Astrocyte (in vitro differentiated cells and primary cell): ENCODE results near the gene FAM200A. TPM values are rescaled to one million over a fixed set of nuclear protein-coding genes. Genes with fewer than 3 reads are reported as not detected.
A peak's percentile ranks its signal among the peaks of the same experiment; 100 is the strongest.

Source experiments
- DNase-seq: peaks from one replicate; pipeline ENCODE4 v3.0.0-alpha.2; 2010; ENCODE audit warnings: low read depth
- FAIRE-seq: peaks from 2 replicates; lab custom pipeline; 2011; peaks lifted over from hg19 to GRCh38; lab: Jason Lieb, UNC
- H2AFZ ChIP-seq: 2 replicates; pipeline ENCODE4 v1.6.0; 2012; ENCODE audit warnings: low read depth, low read length, inconsistent platforms
- H3K27ac ChIP-seq: 2 replicates; pipeline ENCODE4 v1.5.1; 2011; ENCODE audit warnings: low read depth, low read length, inconsistent platforms
- H3K27me3 ChIP-seq: 2 replicates; pipeline ENCODE4 v1.6.0; 2011; ENCODE audit warnings: low read length, inconsistent platforms; ENCODE audit not compliant: insufficient read depth
- H3K36me3 ChIP-seq: 2 replicates; pipeline ENCODE4 v1.5.1; 2011; ENCODE audit warnings: low read length, inconsistent platforms; ENCODE audit not compliant: insufficient read depth
- H3K4me1 ChIP-seq: 2 replicates; pipeline ENCODE4 v1.5.1; 2011; ENCODE audit warnings: low read length, inconsistent platforms; ENCODE audit not compliant: insufficient read depth
- H3K4me2 ChIP-seq: 2 replicates; pipeline ENCODE4 v1.6.0; 2012; ENCODE audit warnings: low read length, inconsistent platforms
- H3K4me3 ChIP-seq: 2 replicates; pipeline ENCODE4 v1.5.1; 2011; ENCODE audit warnings: low read depth, mild to moderate bottlenecking, low read length, inconsistent platforms; ENCODE audit not compliant: insufficient read depth
- H3K79me2 ChIP-seq: 2 replicates; pipeline ENCODE4 v1.6.0; 2012; ENCODE audit warnings: mild to moderate bottlenecking, low read length, inconsistent platforms; ENCODE audit not compliant: insufficient read depth
- H3K9ac ChIP-seq: 2 replicates; pipeline ENCODE4 v1.6.0; 2012; ENCODE audit warnings: mild to moderate bottlenecking, low read length, inconsistent platforms
- H3K9me3 ChIP-seq: 2 replicates; pipeline ENCODE4 v1.5.1; 2012; ENCODE audit warnings: low read depth, mild to moderate bottlenecking, low read length, inconsistent platforms; ENCODE audit not compliant: insufficient read depth
- H4K20me1 ChIP-seq: 2 replicates; pipeline ENCODE4 v1.6.0; 2012; ENCODE audit warnings: low read length, inconsistent platforms; ENCODE audit not compliant: insufficient read depth
- H3K27ac Mint-ChIP-seq: one replicate; pipeline ENCODE4 v1.8.0; 2021; ENCODE audit warnings: mild to moderate bottlenecking, mixed read lengths; ENCODE audit not compliant: unreplicated experiment
- H3K27me3 Mint-ChIP-seq: one replicate; pipeline ENCODE4 v1.8.0; 2021; ENCODE audit warnings: low read depth, mixed read lengths; ENCODE audit not compliant: unreplicated experiment
- H3K36me3 Mint-ChIP-seq: one replicate; pipeline ENCODE4 v1.8.0; 2021; ENCODE audit warnings: low read depth, mixed read lengths; ENCODE audit not compliant: unreplicated experiment
- H3K4me1 Mint-ChIP-seq: one replicate; pipeline ENCODE4 v1.8.0; 2021; ENCODE audit warnings: low read depth, mixed read lengths; ENCODE audit not compliant: unreplicated experiment
- H3K4me3 Mint-ChIP-seq: one replicate; pipeline ENCODE4 v1.8.0; 2021; ENCODE audit warnings: mild to moderate bottlenecking, moderate library complexity, mixed read lengths; ENCODE audit not compliant: unreplicated experiment
- H3K9me3 Mint-ChIP-seq: one replicate; pipeline ENCODE4 v1.8.0; 2021; ENCODE audit warnings: mild to moderate bottlenecking, mixed read lengths; ENCODE audit not compliant: unreplicated experiment
- EZH2 ChIP-seq: IDR thresholded peaks from 2 replicates; pipeline ENCODE4 v1.6.1; 2012; ENCODE audit warnings: mild to moderate bottlenecking, low read length, inconsistent platforms; ENCODE audit not compliant: insufficient read depth
- total RNA-seq: library from RNA; stranded (reverse); gene quantifications from 2 replicates; pipeline ENCODE4 v1.2.1, GENCODE V29; 2021
- TF ChIP-seq, protein P1 (sequence below): IDR thresholded peaks from 2 replicates; pipeline ENCODE4 v1.5.1; 2011; ENCODE audit warnings: low read depth, mild to moderate bottlenecking, inconsistent platforms, low read length, moderate library complexity; ENCODE audit not compliant: insufficient read depth

FAM200A gene
- total RNA-seq, 1 donor from 2014 or later, result 4.7 TPM

DNA sequence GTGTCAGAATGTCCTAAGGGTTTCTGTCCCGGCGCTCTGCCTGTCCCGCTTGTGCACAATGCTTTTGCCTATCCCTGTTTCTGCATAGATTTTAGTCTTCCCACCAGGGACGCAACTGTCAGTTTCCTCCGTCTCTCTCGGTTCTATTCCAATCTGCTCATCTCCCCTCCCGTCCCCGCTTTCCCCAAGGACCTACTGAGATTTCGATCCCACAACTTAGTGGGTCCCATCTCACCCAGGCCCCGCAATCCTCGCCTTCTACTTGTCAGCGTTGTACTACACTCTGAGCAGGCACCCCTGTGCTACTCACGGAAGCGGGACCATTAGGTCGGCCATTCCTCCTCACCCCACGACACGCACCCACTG is 6.0 kb upstream of the FAM200A start:
- no peak for DNase-seq
- peak overlapping the region; percentile 100 for H3K9ac ChIP-seq
- peaks cover 22% of the 10 kb centered on the region for H3K36me3 ChIP-seq
- peaks cover 13% of the 10 kb centered on the region for H4K20me1 ChIP-seq
- H3K27me3 Mint-ChIP-seq, result no peaks in the 10 kb centered on the region
- H3K4me2 ChIP-seq, result peak overlapping the region; percentile 95
- peaks cover 58% of the 10 kb centered on the region for H3K79me2 ChIP-seq
- H3K4me3 ChIP-seq, result peak overlapping the region; percentile 91
- TF ChIP-seq, protein P1, sequence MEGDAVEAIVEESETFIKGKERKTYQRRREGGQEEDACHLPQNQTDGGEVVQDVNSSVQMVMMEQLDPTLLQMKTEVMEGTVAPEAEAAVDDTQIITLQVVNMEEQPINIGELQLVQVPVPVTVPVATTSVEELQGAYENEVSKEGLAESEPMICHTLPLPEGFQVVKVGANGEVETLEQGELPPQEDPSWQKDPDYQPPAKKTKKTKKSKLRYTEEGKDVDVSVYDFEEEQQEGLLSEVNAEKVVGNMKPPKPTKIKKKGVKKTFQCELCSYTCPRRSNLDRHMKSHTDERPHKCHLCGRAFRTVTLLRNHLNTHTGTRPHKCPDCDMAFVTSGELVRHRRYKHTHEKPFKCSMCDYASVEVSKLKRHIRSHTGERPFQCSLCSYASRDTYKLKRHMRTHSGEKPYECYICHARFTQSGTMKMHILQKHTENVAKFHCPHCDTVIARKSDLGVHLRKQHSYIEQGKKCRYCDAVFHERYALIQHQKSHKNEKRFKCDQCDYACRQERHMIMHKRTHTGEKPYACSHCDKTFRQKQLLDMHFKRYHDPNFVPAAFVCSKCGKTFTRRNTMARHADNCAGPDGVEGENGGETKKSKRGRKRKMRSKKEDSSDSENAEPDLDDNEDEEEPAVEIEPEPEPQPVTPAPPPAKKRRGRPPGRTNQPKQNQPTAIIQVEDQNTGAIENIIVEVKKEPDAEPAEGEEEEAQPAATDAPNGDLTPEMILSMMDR, result no peak
- TF ChIP-seq EZH2, result no peak
- FAIRE-seq, result no peak
- H2AFZ ChIP-seq, result peak overlapping the region; percentile 98
- H3K36me3 Mint-ChIP-seq, result peaks cover 24% of the 10 kb centered on the region
- peaks cover 29% of the 10 kb centered on the region for H3K4me1 Mint-ChIP-seq
- no peaks in the 10 kb centered on the region for H3K9me3 Mint-ChIP-seq
- no peaks in the 10 kb centered on the region for H3K27me3 ChIP-seq
- H3K4me1 ChIP-seq, result peaks cover 34% of the 10 kb centered on the region
- H3K9me3 ChIP-seq, result no peaks in the 10 kb centered on the region
- peak overlapping the region; percentile 100 for H3K4me3 Mint-ChIP-seq
- H3K27ac Mint-ChIP-seq, result peak overlapping the region; percentile 88
- peak overlapping the region; percentile 98 for H3K27ac ChIP-seq

DNA sequence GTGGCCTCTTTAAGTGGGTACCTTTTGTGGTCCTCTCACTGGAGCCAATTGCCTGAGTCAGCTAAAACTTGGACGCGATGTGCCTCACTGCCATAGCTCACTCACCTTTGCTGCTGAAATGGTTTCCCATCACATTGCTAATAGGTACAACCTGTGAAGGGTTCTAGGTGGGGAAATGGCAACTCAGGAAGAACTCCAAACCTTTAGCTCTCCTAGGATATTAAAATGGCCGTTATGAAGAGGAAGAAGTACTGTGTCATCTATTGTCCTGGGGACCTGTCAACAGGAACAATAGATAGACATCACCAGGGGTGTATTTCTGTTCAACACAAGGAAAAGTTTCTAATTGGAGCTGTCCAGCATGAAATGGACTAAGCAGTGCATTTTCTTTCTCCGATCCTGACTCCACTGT is 5.3 kb upstream of the FAM200A start:
- peaks cover 20% of the 10 kb centered on the region for H3K36me3 Mint-ChIP-seq
- H3K27ac ChIP-seq, result peak overlapping the region; percentile 98
- peaks cover 58% of the 10 kb centered on the region for H3K79me2 ChIP-seq
- no peaks in the 10 kb centered on the region for H3K27me3 Mint-ChIP-seq
- H3K4me2 ChIP-seq, result peak overlapping the region; percentile 95
- no peaks in the 10 kb centered on the region for H3K9me3 Mint-ChIP-seq
- peak overlapping the region; percentile 91 for H3K4me3 ChIP-seq
- DNase-seq, result no peak
- H3K9ac ChIP-seq, result peak overlapping the region; percentile 100
- H3K36me3 ChIP-seq, result peaks cover 19% of the 10 kb centered on the region
- no peak for FAIRE-seq
- peaks cover 33% of the 10 kb centered on the region for H3K4me1 ChIP-seq
- peak overlapping the region; percentile 88 for H3K27ac Mint-ChIP-seq
- H3K4me3 Mint-ChIP-seq, result peak overlapping the region; percentile 100
- no peaks in the 10 kb centered on the region for H3K9me3 ChIP-seq
- H4K20me1 ChIP-seq, result peaks cover 13% of the 10 kb centered on the region
- peaks cover 25% of the 10 kb centered on the region for H3K4me1 Mint-ChIP-seq
- TF ChIP-seq, protein P1, result no peak
- TF ChIP-seq EZH2, result no peak
- no peaks in the 10 kb centered on the region for H3K27me3 ChIP-seq
- H2AFZ ChIP-seq, result no peak overlapping the region

DNA sequence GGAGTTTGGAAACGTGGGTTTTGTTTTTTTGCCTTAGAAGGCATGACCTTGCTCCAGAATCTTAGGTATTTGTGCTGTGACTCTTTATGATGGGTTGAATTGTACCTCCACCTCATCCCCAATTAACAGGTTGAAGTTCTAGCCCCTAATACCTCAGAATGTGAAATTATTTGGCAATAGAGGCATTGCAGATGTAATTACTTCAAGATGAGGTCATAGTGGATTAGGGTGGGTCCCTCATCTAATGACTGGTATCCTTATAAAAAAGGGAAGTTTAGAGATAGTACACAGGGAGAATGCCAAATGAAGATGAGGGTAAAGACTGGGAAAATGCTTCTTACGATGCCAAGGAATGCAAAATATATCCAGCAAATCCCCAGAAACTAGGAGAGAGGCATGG is 3.0 kb upstream of the FAM200A start:
- H2AFZ ChIP-seq, result no peak overlapping the region
- H4K20me1 ChIP-seq, result peaks cover 5% of the 10 kb centered on the region
- H3K9me3 ChIP-seq, result no peaks in the 10 kb centered on the region
- FAIRE-seq (no peak), DNase-seq (no peak)
- peaks cover 17% of the 10 kb centered on the region for H3K4me1 ChIP-seq
- H3K9ac ChIP-seq, result no peak overlapping the region
- TF ChIP-seq, protein P1, result no peak
- no peak for TF ChIP-seq EZH2
- no peaks in the 10 kb centered on the region for H3K36me3 ChIP-seq
- H3K27me3 Mint-ChIP-seq, result no peaks in the 10 kb centered on the region
- H3K9me3 Mint-ChIP-seq, result peaks cover 1% of the 10 kb centered on the region
- no peak overlapping the region for H3K27ac ChIP-seq
- peaks cover 55% of the 10 kb centered on the region for H3K79me2 ChIP-seq
- H3K27ac Mint-ChIP-seq, result peak overlapping the region; percentile 2
- H3K4me3 ChIP-seq, result no peak overlapping the region
- H3K4me1 Mint-ChIP-seq, result peaks cover 5% of the 10 kb centered on the region
- no peaks in the 10 kb centered on the region for H3K27me3 ChIP-seq
- H3K36me3 Mint-ChIP-seq, result peaks cover 7% of the 10 kb centered on the region
- H3K4me2 ChIP-seq, result no peak overlapping the region
- no peak overlapping the region for H3K4me3 Mint-ChIP-seq
